ENCODE data around the gene SC5D.

The SC5D gene

GRCh38 chr11:121293288-121293594, 670 bp downstream of the SC5D start:
- peak overlapping the region; percentile 85 for H3K4me3 ChIP-seq (ENCODE audit: low read depth, low read length)
- TF ChIP-seq, protein P1, sequence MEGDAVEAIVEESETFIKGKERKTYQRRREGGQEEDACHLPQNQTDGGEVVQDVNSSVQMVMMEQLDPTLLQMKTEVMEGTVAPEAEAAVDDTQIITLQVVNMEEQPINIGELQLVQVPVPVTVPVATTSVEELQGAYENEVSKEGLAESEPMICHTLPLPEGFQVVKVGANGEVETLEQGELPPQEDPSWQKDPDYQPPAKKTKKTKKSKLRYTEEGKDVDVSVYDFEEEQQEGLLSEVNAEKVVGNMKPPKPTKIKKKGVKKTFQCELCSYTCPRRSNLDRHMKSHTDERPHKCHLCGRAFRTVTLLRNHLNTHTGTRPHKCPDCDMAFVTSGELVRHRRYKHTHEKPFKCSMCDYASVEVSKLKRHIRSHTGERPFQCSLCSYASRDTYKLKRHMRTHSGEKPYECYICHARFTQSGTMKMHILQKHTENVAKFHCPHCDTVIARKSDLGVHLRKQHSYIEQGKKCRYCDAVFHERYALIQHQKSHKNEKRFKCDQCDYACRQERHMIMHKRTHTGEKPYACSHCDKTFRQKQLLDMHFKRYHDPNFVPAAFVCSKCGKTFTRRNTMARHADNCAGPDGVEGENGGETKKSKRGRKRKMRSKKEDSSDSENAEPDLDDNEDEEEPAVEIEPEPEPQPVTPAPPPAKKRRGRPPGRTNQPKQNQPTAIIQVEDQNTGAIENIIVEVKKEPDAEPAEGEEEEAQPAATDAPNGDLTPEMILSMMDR (IDR thresholded peaks at IDR 0.05; ENCODE audit: low read depth, low read length), result no peak

DNA sequence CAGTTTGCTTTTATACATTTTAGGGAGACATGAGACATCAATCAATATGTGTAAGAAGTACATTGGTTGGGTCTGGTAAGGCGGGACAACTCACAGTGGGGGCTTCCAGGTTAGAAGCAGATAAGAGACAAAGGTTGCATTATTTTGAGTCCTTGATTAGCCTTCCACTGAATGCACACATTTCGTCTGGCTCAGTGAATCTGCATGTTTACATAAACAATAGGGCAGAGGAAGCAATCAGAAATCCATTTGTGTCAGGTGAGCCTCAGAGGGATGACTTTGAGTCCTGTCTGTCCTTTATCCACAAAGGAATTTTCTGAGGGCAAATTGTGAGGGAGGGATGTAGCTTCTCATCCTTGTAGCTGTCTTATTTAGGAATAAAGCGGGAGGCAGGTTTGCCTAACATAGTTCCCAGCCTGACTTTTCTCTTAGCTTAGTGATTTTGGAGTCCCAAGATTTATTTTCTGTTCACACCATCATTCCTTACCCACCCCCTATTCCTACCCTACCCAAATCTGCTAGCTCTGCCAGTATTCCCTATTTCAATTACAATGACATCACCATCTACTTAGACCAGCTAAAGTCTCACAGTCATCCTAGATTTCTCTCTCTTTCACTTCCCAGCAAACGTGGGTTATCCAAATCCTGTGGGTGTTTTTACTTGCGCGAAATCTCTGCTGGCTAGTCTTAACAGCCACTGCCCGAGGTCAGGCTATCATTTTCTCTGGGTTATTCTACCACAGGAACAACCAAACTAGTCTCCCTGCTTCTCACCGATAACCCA, 2.9 kb downstream of the SC5D start:
- H3K4me3 ChIP-seq (ENCODE audit: low read depth, low read length), result no peak overlapping the region
- TF ChIP-seq, protein P1 (IDR thresholded peaks at IDR 0.05; ENCODE audit: low read depth, low read length), result no peak

DNA sequence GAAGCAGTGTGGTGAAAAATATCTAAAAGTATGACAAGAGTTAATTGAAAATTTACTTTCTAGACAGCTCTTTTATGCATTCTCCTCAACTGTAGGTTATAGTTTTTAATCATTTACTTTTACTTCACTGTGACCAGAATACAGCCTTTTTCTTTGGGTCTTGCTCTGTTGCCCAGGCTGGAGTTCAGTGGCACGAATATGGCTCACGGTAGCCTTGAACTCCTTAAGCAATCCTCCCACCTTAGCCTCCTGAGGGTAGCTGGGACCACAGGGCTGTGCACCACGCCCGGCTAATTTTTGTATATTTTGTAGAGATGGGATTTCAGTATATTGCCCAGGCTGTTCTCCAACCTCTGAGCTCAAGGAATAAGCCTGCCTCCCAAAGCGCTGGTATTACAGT, 5.3 kb downstream of the SC5D start:
- TF ChIP-seq, protein P1 (IDR thresholded peaks at IDR 0.05; ENCODE audit: low read depth, low read length), result no peak
- H3K4me3 ChIP-seq (ENCODE audit: low read depth, low read length), result no peak overlapping the region

DNA sequence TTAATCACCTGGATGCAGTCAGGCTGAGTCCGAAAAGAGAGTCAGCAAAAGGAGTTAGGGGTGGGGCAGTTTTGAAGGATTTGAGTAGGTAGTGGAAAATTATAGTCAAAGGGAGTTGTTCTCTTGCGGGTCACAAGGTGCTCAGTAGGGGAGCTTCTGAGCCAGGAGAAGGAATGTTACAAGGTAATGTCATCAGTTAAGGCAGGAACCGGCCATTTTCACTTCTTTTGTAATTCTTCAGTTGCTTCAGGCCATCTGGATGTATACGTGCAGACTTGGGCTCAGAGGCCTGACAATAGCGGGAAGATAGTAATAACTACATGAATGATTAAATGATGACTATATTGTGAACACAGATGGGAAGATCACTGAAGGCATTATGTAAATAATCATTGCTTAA, 6.2 kb downstream of the SC5D start:
- H3K4me3 ChIP-seq (ENCODE audit: low read depth, low read length), result no peak overlapping the region
- TF ChIP-seq, protein P1 (IDR thresholded peaks at IDR 0.05; ENCODE audit: low read depth, low read length), result no peak

GRCh38 chr11:121299417-121299816, 6.8 kb downstream of the SC5D start:
- TF ChIP-seq, protein P1 (IDR thresholded peaks at IDR 0.05; ENCODE audit: low read depth, low read length), result no peak

GRCh38 chr11:121300313-121300971, 7.9 kb downstream of the SC5D start:
- H3K4me3 ChIP-seq (ENCODE audit: low read depth, low read length), result no peak overlapping the region
- TF ChIP-seq, protein P1 (IDR thresholded peaks at IDR 0.05; ENCODE audit: low read depth, low read length), result no peak

More at GRCh38 chr11:121299417-121299816, 6.8 kb downstream of the SC5D start:
- no peak overlapping the region for H3K4me3 ChIP-seq (ENCODE audit: low read depth, low read length)

- TF ChIP-seq, protein P1 (IDR thresholded peaks at IDR 0.05; ENCODE audit: low read depth, low read length), result no peak
- no peak overlapping the region for H3K4me3 ChIP-seq (ENCODE audit: low read depth, low read length)
Observed at GRCh38 chr11:121300972-121301699, 8.6 kb downstream of the SC5D start.

Measured in WI38 (cell line).